ENCODE results near the gene OGA. TPM values are rescaled to one million over a fixed set of nuclear protein-coding genes. Genes with fewer than 3 reads are reported as not detected.

Gene OGA
- total and polyA plus RNA-seq, 9 of the 15 experiments (the other 6 are each of a cell fraction or from before 2014, with no cell fraction given): 13.5 to 73.5 (median 59.5) TPM

GRCh38 chr10:101782811-101783735 lies 35.2 kb downstream of the OGA start, which contains the start of gene NPM3:
Gene NPM3 (minus strand): TSS chr10:101783446. CDS start chr10:101783390, 56 bp downstream.
- H3K36me3 ChIP-seq (ENCODE audit: control insufficient read depth, insufficient read depth, low read length): peaks cover 52% of the 10 kb centered on the region
- no peak for FAIRE-seq
- in situ Hi-C loops (cut with MboI): loop anchor here (5.0 kb wide), 1 partner anchor 176 kb away; no protein-coding TSS in a partner anchor
- TF ChIP-seq DIDO1 (tag; IDR thresholded peaks at IDR 0.05; ENCODE audit: low read depth) (0 out of 2 replicates have a peak, but pooled peaks have one; percentile 32), FOXM1 (IDR thresholded peaks at IDR 0.05; ENCODE audit: low read depth) (peak; percentile 40; the same call in 1 of the 2 replicates), FOXM1 (CRISPR knock-in tag; IDR thresholded peaks at IDR 0.05; ENCODE audit: low read depth) (no peak), NFIC (IDR thresholded peaks at IDR 0.05) (0 out of 2 replicates have a peak, but pooled peaks have one; percentile 15), HMG20A (CRISPR knock-in tag; conservative IDR thresholded peaks at IDR 0.05) (no peak), SUPT5H (IDR thresholded peaks at IDR 0.05) (peak; percentile 73), SP1 (CRISPR knock-in tag; IDR thresholded peaks at IDR 0.05) (peak; percentile 90), SMAD1 (IDR thresholded peaks at IDR 0.05; ENCODE audit: low read depth, low read length, partially characterized antibody) (no peak), FOSL1 (tag; conservative IDR thresholded peaks at IDR 0.05) (no peak), ZBTB8A (IDR thresholded peaks at IDR 0.05; ENCODE audit: partially characterized antibody) (no peak), ARID3B (CRISPR knock-in tag; IDR thresholded peaks at IDR 0.05; ENCODE audit: borderline replicate concordance) (no peak), TFAP4 (CRISPR knock-in tag; IDR thresholded peaks at IDR 0.05; ENCODE audit: borderline replicate concordance) (peak; percentile 34; the same call in 1 of the 2 replicates), ZNF41 (CRISPR knock-in tag; conservative IDR thresholded peaks at IDR 0.05) (no peak), MAFF (IDR thresholded peaks at IDR 0.05; ENCODE audit: low read length) (no peak), ZNF436 (CRISPR knock-in tag; IDR thresholded peaks at IDR 0.05) (no peak), MTF1 (CRISPR knock-in tag; IDR thresholded peaks at IDR 0.05; ENCODE audit: borderline replicate concordance) (no peak), NCOA6 (IDR thresholded peaks at IDR 0.05) (no peak), THRAP3 (IDR thresholded peaks at IDR 0.05; ENCODE audit: borderline replicate concordance) (no peak), NRF1 (conservative IDR thresholded peaks at IDR 0.05 in 1 of 2, IDR thresholded peaks at IDR 0.05 in 1 of 2) (0 out of 4 replicates have a peak, but pooled peaks of 1 of the 2 experiments have one; percentile 22), ZNF239 (CRISPR knock-in tag; IDR thresholded peaks at IDR 0.05) (no peak)

More at GRCh38 chr10:101782811-101783735, 35.2 kb downstream of the OGA start, which contains the start of gene NPM3:
- ChIA-PET POLR2A (interaction anchor here (0.6 to 3.2 kb wide), 8 partner anchors 11 to 371 kb away, joined by 3 to 34 read pairs (median 4); no protein-coding TSS in a partner anchor), CTCF (ENCODE audit: low intra/inter-chr PET ratio) (interaction anchor here (1.1 kb wide), 1 partner anchor 180 kb away, joined by 5 read pairs; no protein-coding TSS in a partner anchor)
- DNase-seq (ENCODE audit: extremely low read depth in 1 of 4, low spot score in 3 of 4) (peak; percentile 82 to 89 (median 85)), ATAC-seq (peak; percentile 93)
- peak within 1 kb of the TSS; percentile 73 for H3K4me3 ChIP-seq
- no peaks in the 10 kb centered on the region for H3K9me3 ChIP-seq (replicated peaks; ENCODE audit: control insufficient read depth, insufficient read depth, low read depth, low read length)
- H3K27ac ChIP-seq (ENCODE audit: extremely low read depth, low read depth, low read length): peak within 1 kb of the TSS; percentile 65
- WGBS (ENCODE audit: insufficient coverage, low coverage, missing lambda C conversion rate): under 1% methylated on average over 42 of the region's 57 CpGs
- peaks cover 17 to 46% of the 10 kb centered on the region in 2 experiments for H3K4me1 ChIP-seq (replicated peaks in 1 of 2; ENCODE audit: control insufficient read depth in 2 of 2, insufficient read depth in 2 of 2, low read length in 2 of 2)
- peaks cover 21% of the 10 kb centered on the region for H3K79me2 ChIP-seq (ENCODE audit: control insufficient read depth, insufficient read depth, low read length)
- H3K27me3 ChIP-seq (ENCODE audit: control insufficient read depth in 2 of 2, insufficient read depth in 2 of 2, low read length in 2 of 2): no peaks in the 10 kb centered on the region
- H3K9ac ChIP-seq (ENCODE audit: insufficient read depth in 1 of 2, low read depth in 2 of 2, low read length in 2 of 2): peak within 1 kb of the TSS; percentile 81 to 92
- H3K4me2 ChIP-seq (ENCODE audit: insufficient read depth, low read length): peak within 1 kb of the TSS; percentile 81
- H2AFZ ChIP-seq (ENCODE audit: low read depth, low read length): peak within 1 kb of the TSS; percentile 86
- BruUV-seq (replicated peaks): TSS peak; percentile 76
- H4K20me1 ChIP-seq (replicated peaks; ENCODE audit: control insufficient read depth, insufficient read depth, low read length): peaks cover 8% of the 10 kb centered on the region; the same call in 1 of the 2 replicates
- H3K9me1 ChIP-seq (ENCODE audit: control insufficient read depth, insufficient read depth, low read length): no peaks in the 10 kb centered on the region
- intact Hi-C loops (cut with micrococcal nuclease): loop anchor here (5.0 kb wide), 2 partner anchors 289 to 571 kb away; no protein-coding TSS in a partner anchor

Data from K562 (cell line).